AG04450 (cell line): ENCODE results near the gene ALOX15B. TPM values are rescaled to one million over a fixed set of nuclear protein-coding genes. Genes with fewer than 3 reads are reported as not detected.
A peak's percentile ranks its signal among the peaks of the same experiment; 100 is the strongest.

ENCODE experiments used
- CTCF ChIA-PET: fragments of 300-600, 350-600 bp; formaldehyde crosslinking; extraction: SDS; loops from one replicate; lab custom pipeline; 2022; ENCODE audit warnings: antibody characterized with exemption, inconsistent platforms; lab: Charles Lee
- POLR2A ChIA-PET: fragments of 350-600 bp; formaldehyde crosslinking; extraction: SDS; loops from one replicate; lab custom pipeline; 2021; ENCODE audit warnings: antibody characterized with exemption, inconsistent platforms; lab: Yijun Ruan, JAX
- DNase-seq: peaks from one replicate; pipeline ENCODE4 v3.0.0-alpha.2; 2011; ENCODE audit warnings: low read depth, low spot score
- H3K27ac ChIP-seq: one replicate; pipeline ENCODE4 v1.5.1; 2012; ENCODE audit warnings: low read depth, low read length, control low read depth
- H3K27me3 ChIP-seq: one replicate; pipeline ENCODE4 v1.6.0; 2012; ENCODE audit warnings: low read length; ENCODE audit not compliant: control insufficient read depth, insufficient read depth
- H3K4me3 ChIP-seq: 2 replicates; pipeline ENCODE4 v1.5.1; 2011; ENCODE audit warnings: mild to moderate bottlenecking, low read depth, low read length, control low read depth
- H3K9me3 ChIP-seq: 2 replicates; pipeline ENCODE4 v1.5.1; 2012; ENCODE audit warnings: low read length; ENCODE audit not compliant: control insufficient read depth, insufficient read depth
- CTCF ChIP-seq: IDR thresholded peaks from 2 replicates; pipeline ENCODE4 v1.5.1; 2011; ENCODE audit warnings: low read depth, low read length, control low read depth, inconsistent platforms
- polyA plus RNA-seq: library from polyadenylated mRNA; depleted of rRNA; stranded (reverse); fragments of >200 nt; gene quantifications from 2 replicates; pipeline ENCODE4 v1.2.3, GENCODE V29; 2011

ALOX15B gene
- polyA plus RNA-seq, 1 experiment, result not detected

GRCh38 chr17:8015957-8016631 is 22.8 kb upstream of the ALOX15B start:
- Histone ChIP-seq H3K27ac (no peak overlapping the region), H3K9me3 (peaks cover 6% of the 10 kb centered on the region; the same call in 1 of the 2 replicates), H3K4me3 (peak overlapping the region; percentile 34; the same call in 1 of the 2 replicates), H3K27me3 (peaks cover 50% of the 10 kb centered on the region)
- POLR2A ChIA-PET, result no interaction called here
- no peak for TF ChIP-seq CTCF
- CTCF ChIA-PET, result interaction anchor here (0.6 to 1.7 kb wide), 2 partner anchors 17 to 25 kb away, joined by 5 to 8 read pairs; no protein-coding TSS in a partner anchor
- DNase-seq, result no peak

GRCh38 chr17:8016632-8017424 is 22.0 kb upstream of the ALOX15B start:
- DNase-seq, result no peak
- Histone ChIP-seq H3K9me3 (peaks cover 6% of the 10 kb centered on the region; the same call in 1 of the 2 replicates), H3K27ac (no peak overlapping the region), H3K4me3 (no peak overlapping the region), H3K27me3 (peaks cover 50% of the 10 kb centered on the region)
- TF ChIP-seq CTCF, result peak; percentile 49
- ChIA-PET POLR2A (no interaction called here), CTCF (interaction anchor here (0.6 to 2.6 kb wide), 5 partner anchors 11 to 41 kb away, joined by 3 to 12 read pairs (median 5); no protein-coding TSS in a partner anchor)

- Histone ChIP-seq H3K27ac (no peak overlapping the region), H3K9me3 (peaks cover 6% of the 10 kb centered on the region; the same call in 1 of the 2 replicates), H3K27me3 (peaks cover 49% of the 10 kb centered on the region), H3K4me3 (no peak overlapping the region)
- ChIA-PET CTCF (interaction anchor here (0.6 to 2.6 kb wide), 6 partner anchors 13 to 100 kb away, joined by 3 to 12 read pairs (median 4); partner anchors contain the start of gene ALOXE3), POLR2A (no interaction called here)
- no peak for DNase-seq
- no peak for TF ChIP-seq CTCF
Measured at GRCh38 chr17:8018436-8018835, 20.4 kb upstream of the ALOX15B start.

GRCh38 chr17:8019166-8019565 is 19.7 kb upstream of the ALOX15B start:
- TF ChIP-seq CTCF, result no peak
- Histone ChIP-seq H3K27me3 (peaks cover 44% of the 10 kb centered on the region), H3K27ac (no peak overlapping the region), H3K9me3 (peaks cover 6% of the 10 kb centered on the region; the same call in 1 of the 2 replicates), H3K4me3 (no peak overlapping the region)
- no peak for DNase-seq
- ChIA-PET POLR2A (no interaction called here), CTCF (interaction anchor here (0.6 to 2.6 kb wide), 7 partner anchors 14 to 276 kb away, joined by 3 to 12 read pairs (median 4); partner anchors contain the start of gene ALOXE3)
